Mucosa of descending colon (tissue), 3 donors: Measurements from ENCODE around the gene RAD54L. TPM values are rescaled to one million over a fixed set of nuclear protein-coding genes. Genes with fewer than 3 reads are reported as not detected.
"Not testable (repeated sequence)": the region's sequence is repeated elsewhere in the genome, so short reads cannot be mapped to it uniquely, and the experiment has no call there.

ENCODE experiments used
- ATAC-seq: fragments of 200-7000 bp; cut with Tn5 transposase; one replicate; pipeline ENCODE4 v1.9.1; 2020; ENCODE audit warnings: mild to moderate bottlenecking, moderate library complexity
- DNase-seq, 3 donors: peaks; one replicate each; pipeline ENCODE4 v3.0.0-alpha.2; 2020
- H3K36me3 ChIP-seq: fragments of 200-600 bp; one replicate; pipeline ENCODE4 v1.8.0; 2021; ENCODE audit warnings: low read depth, mild to moderate bottlenecking
- H3K4me1 ChIP-seq: fragments of 200-600 bp; one replicate; pipeline ENCODE4 v1.8.0; 2021; ENCODE audit warnings: low read depth, mild to moderate bottlenecking
- H3K4me3 ChIP-seq: fragments of 200-600 bp; one replicate; pipeline ENCODE4 v1.8.0; 2021; ENCODE audit warnings: mild to moderate bottlenecking
- H3K9me3 ChIP-seq: fragments of 200-600 bp; one replicate; pipeline ENCODE4 v1.8.0; 2021; ENCODE audit warnings: mild to moderate bottlenecking
- intact Hi-C, 2 donors: fragments of 100-400 bp; cut with DNase I in 1 of 2; cut with micrococcal nuclease in 1 of 2; formaldehyde crosslinking; loops; one replicate each; pipeline versions ENCODE4 v1.11.0 to v1.11.1; 2022; cut with DNase I, micrococcal nuclease
- total RNA-seq, 3 donors: library from RNA; stranded (reverse); fragmentation: NEBNext Ultra II Directional in 2 of 3; extraction: Animal tissue kit (Norgen Biotek cat#: 25700) in 2 of 3; gene quantifications; one replicate each; pipeline versions ENCODE4 v1.2.1 to v1.2.4, GENCODE V29; 2021 to 2023
- TF ChIP-seq, protein P1 (sequence below): fragments of 200-600 bp; IDR thresholded peaks from one replicate; pipeline ENCODE4 v1.8.0; 2022; ENCODE audit warnings: antibody characterized with exemption, mild to moderate bottlenecking
- donor health status: DM: no; HTN: no; CAD: no; lungs with moderate emphysema.
- donor health status: DM: no; HTN: no; CAD: no.
- donor health status: DM: no; HTN: yes; CAD: no.

The RAD54L gene
- total RNA-seq, 3 donors from 2014 or later, result 3.0 to 8.0 (median 3.6) TPM

GRCh38 chr1:46244656-46245371 is 2.7 kb upstream of the RAD54L start:
- ATAC-seq (no peak), DNase-seq (no peak)
- TF ChIP-seq, protein P1, sequence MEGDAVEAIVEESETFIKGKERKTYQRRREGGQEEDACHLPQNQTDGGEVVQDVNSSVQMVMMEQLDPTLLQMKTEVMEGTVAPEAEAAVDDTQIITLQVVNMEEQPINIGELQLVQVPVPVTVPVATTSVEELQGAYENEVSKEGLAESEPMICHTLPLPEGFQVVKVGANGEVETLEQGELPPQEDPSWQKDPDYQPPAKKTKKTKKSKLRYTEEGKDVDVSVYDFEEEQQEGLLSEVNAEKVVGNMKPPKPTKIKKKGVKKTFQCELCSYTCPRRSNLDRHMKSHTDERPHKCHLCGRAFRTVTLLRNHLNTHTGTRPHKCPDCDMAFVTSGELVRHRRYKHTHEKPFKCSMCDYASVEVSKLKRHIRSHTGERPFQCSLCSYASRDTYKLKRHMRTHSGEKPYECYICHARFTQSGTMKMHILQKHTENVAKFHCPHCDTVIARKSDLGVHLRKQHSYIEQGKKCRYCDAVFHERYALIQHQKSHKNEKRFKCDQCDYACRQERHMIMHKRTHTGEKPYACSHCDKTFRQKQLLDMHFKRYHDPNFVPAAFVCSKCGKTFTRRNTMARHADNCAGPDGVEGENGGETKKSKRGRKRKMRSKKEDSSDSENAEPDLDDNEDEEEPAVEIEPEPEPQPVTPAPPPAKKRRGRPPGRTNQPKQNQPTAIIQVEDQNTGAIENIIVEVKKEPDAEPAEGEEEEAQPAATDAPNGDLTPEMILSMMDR, result no peak
- H3K4me3 ChIP-seq, result no peak overlapping the region
- H3K4me1 ChIP-seq, result peaks cover 12% of the 10 kb centered on the region
- no peaks in the 10 kb centered on the region for H3K36me3 ChIP-seq
- intact Hi-C loops, result no loop called here
- no peaks in the 10 kb centered on the region for H3K9me3 ChIP-seq

DNA sequence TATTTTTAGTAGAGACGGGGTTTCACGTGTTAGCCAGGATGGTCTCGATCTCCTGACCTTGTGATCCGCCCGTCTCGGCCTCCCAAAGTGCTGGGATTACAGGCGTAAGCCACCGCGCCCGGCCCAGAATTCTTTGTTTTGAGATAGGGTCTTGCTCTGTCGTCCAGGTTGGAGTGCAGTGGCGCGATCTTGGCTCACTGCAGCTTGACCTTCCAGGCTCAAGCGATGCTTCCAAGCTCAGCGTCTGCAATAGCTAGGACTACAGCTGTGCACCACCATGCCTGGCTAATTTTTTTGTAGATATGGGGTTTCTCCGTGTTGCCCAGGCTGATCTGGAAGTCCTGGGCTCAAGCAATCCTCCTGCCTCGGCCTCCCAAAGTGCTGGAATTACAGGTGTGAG is 1.4 kb upstream of the RAD54L start:
- H3K36me3 ChIP-seq, intact Hi-C loops, ATAC-seq, H3K4me3 ChIP-seq, H3K9me3 ChIP-seq: not testable (repeated sequence)
- H3K4me1 ChIP-seq, result peaks cover 12% of the 10 kb centered on the region
- DNase-seq, result peak in 1 of 3 donors; percentile 36

- TF ChIP-seq, protein P1, result no peak
- peaks cover 12% of the 10 kb centered on the region for H3K4me1 ChIP-seq
- no peaks in the 10 kb centered on the region for H3K36me3 ChIP-seq
- ATAC-seq (peak; percentile 88), DNase-seq (peak in 2 of 3 donors; percentile 57 to 74)
- H3K9me3 ChIP-seq, result no peaks in the 10 kb centered on the region
- intact Hi-C loops, result no loop called here
- peak overlapping the region; percentile 17 for H3K4me3 ChIP-seq
Measured at GRCh38 chr1:46246548-46247435, 771 bp upstream of the RAD54L start.

GRCh38 chr1:46248122-46248920 is 758 bp downstream of the RAD54L start:
- Histone ChIP-seq H3K4me1 (peaks cover 12% of the 10 kb centered on the region), H3K4me3 (peak overlapping the region; percentile 30), H3K36me3 (no peaks in the 10 kb centered on the region), H3K9me3 (no peaks in the 10 kb centered on the region)
- intact Hi-C loops, result no loop called here
- TF ChIP-seq, protein P1, result no peak
- peak; percentile 3 for ATAC-seq
- peak; percentile 59 to 65 (median 64) for DNase-seq

- no peaks in the 10 kb centered on the region for H3K36me3 ChIP-seq
- no peaks in the 10 kb centered on the region for H3K9me3 ChIP-seq
- no peak overlapping the region for H3K4me3 ChIP-seq
- TF ChIP-seq, protein P1, result no peak
- intact Hi-C loops, result no loop called here
- H3K4me1 ChIP-seq, result no peaks in the 10 kb centered on the region
- DNase-seq (no peak), ATAC-seq (no peak)
Measured at GRCh38 chr1:46254668-46255067, 7.1 kb downstream of the RAD54L start.
